ENCODE measurements around the gene ACAD9.
"Not testable (repeated sequence)": the region's sequence is repeated elsewhere in the genome, so short reads cannot be mapped to it uniquely, and the experiment has no call there.

Gene ACAD9

GRCh38 chr3:128863560-128863959 lies 15.9 kb upstream of the ACAD9 start:
- no peak for DNase-seq

GRCh38 chr3:128864351-128864811 lies 15.0 kb upstream of the ACAD9 start:
- no peak for DNase-seq

- not testable (repeated sequence) for DNase-seq
These were observed 14.3 kb upstream of the ACAD9 start for GRCh38 chr3:128864849-128865804.

- no peak for DNase-seq
These were observed 12.0 kb upstream of the ACAD9 start for GRCh38 chr3:128867200-128868125.

- no peak for DNase-seq
These were observed 9.1 kb upstream of the ACAD9 start for GRCh38 chr3:128870347-128870746.

GRCh38 chr3:128872282-128872681 lies 7.1 kb upstream of the ACAD9 start:
- no peak for DNase-seq

GRCh38 chr3:128872744-128873143 lies 6.7 kb upstream of the ACAD9 start:
- DNase-seq, result no peak

GRCh38 chr3:128873244-128874022 lies 6.0 kb upstream of the ACAD9 start:
- no peak for DNase-seq

- no peak for DNase-seq
These were observed 4.8 kb upstream of the ACAD9 start for GRCh38 chr3:128874481-128875180.

GRCh38 chr3:128875556-128876120 lies 3.8 kb upstream of the ACAD9 start:
- peak; percentile 49 to 68 for DNase-seq

GRCh38 chr3:128878011-128878457 lies 1.4 kb upstream of the ACAD9 start:
- no peak for DNase-seq

- peak; percentile 5 to 6 for DNase-seq
These were observed 780 bp upstream of the ACAD9 start for GRCh38 chr3:128878556-128879124.

- peak in 1 of 2 experiments; percentile 3 for DNase-seq
These were observed 571 bp downstream of the ACAD9 start for GRCh38 chr3:128879991-128880390.

- DNase-seq, result not testable (repeated sequence)
These were observed 1.0 kb downstream of the ACAD9 start for GRCh38 chr3:128880455-128880854.

GRCh38 chr3:128881576-128881975 lies 2.2 kb downstream of the ACAD9 start:
- no peak for DNase-seq

- DNase-seq, result no peak
These were observed 3.3 kb downstream of the ACAD9 start for GRCh38 chr3:128882719-128883118.

GRCh38 chr3:128884992-128885391 lies 5.6 kb downstream of the ACAD9 start:
- no peak for DNase-seq

- DNase-seq, result no peak
These were observed 9.9 kb downstream of the ACAD9 start for GRCh38 chr3:128889139-128889894.

GRCh38 chr3:128895843-128896697 lies 16.6 kb downstream of the ACAD9 start:
- DNase-seq, result no peak
